ENCODE results near the gene DCTPP1.

The DCTPP1 gene

DNA sequence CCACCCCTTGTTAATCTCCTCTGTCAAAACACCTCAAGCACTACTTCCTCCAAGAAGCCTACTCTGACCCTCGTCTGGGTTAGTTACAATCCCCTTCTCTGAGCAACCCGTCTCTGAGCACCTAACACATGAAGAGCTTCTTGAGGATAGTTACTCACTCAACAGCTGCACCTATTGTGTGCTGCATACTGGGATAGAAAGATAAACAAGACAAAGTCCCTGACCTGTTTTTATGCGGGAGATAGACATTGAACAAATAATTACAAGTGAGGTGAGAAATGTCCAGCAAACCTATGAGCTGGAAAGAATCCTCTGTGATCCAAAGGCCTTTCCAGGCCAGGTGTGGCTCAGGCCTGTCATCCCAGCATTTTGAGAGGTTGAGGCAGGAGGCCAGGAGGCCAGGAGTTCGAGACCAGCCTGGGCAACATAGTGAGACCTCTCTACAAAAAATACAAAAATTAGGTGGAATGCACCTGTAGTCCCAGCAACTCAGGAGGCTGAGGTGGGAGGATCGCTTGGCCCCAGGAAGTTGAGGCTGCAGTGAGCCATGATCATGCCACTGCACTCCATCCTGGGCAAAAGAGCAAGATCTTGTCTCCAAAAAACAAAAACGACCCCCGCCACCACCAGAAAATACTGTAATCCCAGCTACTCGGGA lies 27.9 kb downstream of the DCTPP1 start:
- no peaks in the 10 kb centered on the region for H3K9me2 ChIP-seq (ENCODE audit: low read depth, low read length)
- H2AFZ ChIP-seq (ENCODE audit: low read length), result no peak overlapping the region
- H3K4me3 ChIP-seq (ENCODE audit: low read depth, low read length, poor library complexity, severe bottlenecking), result no peak overlapping the region
- no peak overlapping the region for H3K27ac ChIP-seq (ENCODE audit: low read depth, low read length, poor library complexity, severe bottlenecking)
- no peak overlapping the region for H3K9ac ChIP-seq (ENCODE audit: low read length)
- H4K20me1 ChIP-seq (ENCODE audit: insufficient read depth, low read length), result no peaks in the 10 kb centered on the region
- TF ChIP-seq, protein P1, sequence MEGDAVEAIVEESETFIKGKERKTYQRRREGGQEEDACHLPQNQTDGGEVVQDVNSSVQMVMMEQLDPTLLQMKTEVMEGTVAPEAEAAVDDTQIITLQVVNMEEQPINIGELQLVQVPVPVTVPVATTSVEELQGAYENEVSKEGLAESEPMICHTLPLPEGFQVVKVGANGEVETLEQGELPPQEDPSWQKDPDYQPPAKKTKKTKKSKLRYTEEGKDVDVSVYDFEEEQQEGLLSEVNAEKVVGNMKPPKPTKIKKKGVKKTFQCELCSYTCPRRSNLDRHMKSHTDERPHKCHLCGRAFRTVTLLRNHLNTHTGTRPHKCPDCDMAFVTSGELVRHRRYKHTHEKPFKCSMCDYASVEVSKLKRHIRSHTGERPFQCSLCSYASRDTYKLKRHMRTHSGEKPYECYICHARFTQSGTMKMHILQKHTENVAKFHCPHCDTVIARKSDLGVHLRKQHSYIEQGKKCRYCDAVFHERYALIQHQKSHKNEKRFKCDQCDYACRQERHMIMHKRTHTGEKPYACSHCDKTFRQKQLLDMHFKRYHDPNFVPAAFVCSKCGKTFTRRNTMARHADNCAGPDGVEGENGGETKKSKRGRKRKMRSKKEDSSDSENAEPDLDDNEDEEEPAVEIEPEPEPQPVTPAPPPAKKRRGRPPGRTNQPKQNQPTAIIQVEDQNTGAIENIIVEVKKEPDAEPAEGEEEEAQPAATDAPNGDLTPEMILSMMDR (IDR thresholded peaks at IDR 0.05; ENCODE audit: low read length), result no peak
- TF ChIP-seq EZH2 (IDR thresholded peaks at IDR 0.05; ENCODE audit: borderline replicate concordance, low read length), result no peak
- H3K36me3 ChIP-seq (ENCODE audit: insufficient read depth, low read length), result peaks cover 29% of the 10 kb centered on the region
- no peaks in the 10 kb centered on the region for H3K27me3 ChIP-seq (ENCODE audit: insufficient read depth, low read length)
- H3K4me1 ChIP-seq (ENCODE audit: insufficient read depth, low read length, severe bottlenecking), result peaks cover 18% of the 10 kb centered on the region
- no peaks in the 10 kb centered on the region for H3K79me2 ChIP-seq (ENCODE audit: insufficient read depth, low read length)
- H3K4me2 ChIP-seq (ENCODE audit: low read length), result no peak overlapping the region
- no peaks in the 10 kb centered on the region for H3F3A ChIP-seq (ENCODE audit: insufficient read depth, low read length)
- H3K9me3 ChIP-seq (ENCODE audit: low read length), result no peaks in the 10 kb centered on the region

DNA sequence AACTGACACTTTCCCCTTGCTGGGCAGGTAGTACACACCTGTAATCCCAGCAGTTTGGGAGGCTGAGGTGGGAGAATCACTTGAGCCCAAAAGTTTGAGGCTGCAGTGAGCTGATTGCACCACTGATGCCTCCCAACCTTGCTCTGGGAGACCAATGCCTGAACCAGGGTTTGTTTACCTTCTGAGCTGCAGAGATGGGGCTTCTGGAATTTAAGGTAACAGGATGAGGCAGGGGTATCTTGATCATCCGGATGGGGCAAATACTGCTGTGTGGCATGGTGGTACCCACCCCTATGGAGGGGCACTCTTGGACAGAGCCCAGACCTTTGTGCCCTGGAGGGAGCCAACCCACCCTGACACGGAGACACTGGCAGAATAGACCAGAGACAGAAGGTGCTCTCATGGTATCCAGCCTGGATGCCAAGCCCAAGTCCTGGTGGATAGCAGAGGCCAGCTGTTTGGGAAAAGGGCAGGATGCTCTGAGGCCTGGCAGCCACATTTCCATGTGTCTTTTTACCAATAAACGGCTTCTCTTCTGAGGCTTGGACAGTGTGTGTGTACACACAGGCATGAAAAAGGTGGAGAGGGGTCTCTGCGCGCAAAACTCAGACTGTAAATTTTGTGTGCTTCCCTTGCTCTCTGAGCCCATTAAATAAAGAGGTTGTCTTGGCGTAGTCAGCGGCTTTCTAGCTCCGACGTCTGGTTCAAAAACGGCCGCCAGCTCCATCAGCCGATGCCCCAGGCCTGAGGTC lies 30.2 kb downstream of the DCTPP1 start:
- peaks cover 30% of the 10 kb centered on the region for H3K36me3 ChIP-seq (ENCODE audit: insufficient read depth, low read length)
- H3K27me3 ChIP-seq (ENCODE audit: insufficient read depth, low read length), result no peaks in the 10 kb centered on the region
- no peaks in the 10 kb centered on the region for H3K9me3 ChIP-seq (ENCODE audit: low read length)
- peak overlapping the region; percentile 50 for H3K4me3 ChIP-seq (ENCODE audit: low read depth, low read length, poor library complexity, severe bottlenecking)
- peak overlapping the region; percentile 75 for H3K4me2 ChIP-seq (ENCODE audit: low read length)
- no peaks in the 10 kb centered on the region for H3K79me2 ChIP-seq (ENCODE audit: insufficient read depth, low read length)
- peaks cover 27% of the 10 kb centered on the region for H3K4me1 ChIP-seq (ENCODE audit: insufficient read depth, low read length, severe bottlenecking)
- no peaks in the 10 kb centered on the region for H4K20me1 ChIP-seq (ENCODE audit: insufficient read depth, low read length)
- H3K27ac ChIP-seq (ENCODE audit: low read depth, low read length, poor library complexity, severe bottlenecking), result no peak overlapping the region
- H3F3A ChIP-seq (ENCODE audit: insufficient read depth, low read length), result no peaks in the 10 kb centered on the region
- H2AFZ ChIP-seq (ENCODE audit: low read length), result no peak overlapping the region
- H3K9me2 ChIP-seq (ENCODE audit: low read depth, low read length), result no peaks in the 10 kb centered on the region
- no peak for TF ChIP-seq EZH2 (IDR thresholded peaks at IDR 0.05; ENCODE audit: borderline replicate concordance, low read length)
- TF ChIP-seq, protein P1 (IDR thresholded peaks at IDR 0.05; ENCODE audit: low read length), result no peak
- peak overlapping the region; percentile 24; the same call in 1 of the 2 replicates for H3K9ac ChIP-seq (ENCODE audit: low read length)

DNA sequence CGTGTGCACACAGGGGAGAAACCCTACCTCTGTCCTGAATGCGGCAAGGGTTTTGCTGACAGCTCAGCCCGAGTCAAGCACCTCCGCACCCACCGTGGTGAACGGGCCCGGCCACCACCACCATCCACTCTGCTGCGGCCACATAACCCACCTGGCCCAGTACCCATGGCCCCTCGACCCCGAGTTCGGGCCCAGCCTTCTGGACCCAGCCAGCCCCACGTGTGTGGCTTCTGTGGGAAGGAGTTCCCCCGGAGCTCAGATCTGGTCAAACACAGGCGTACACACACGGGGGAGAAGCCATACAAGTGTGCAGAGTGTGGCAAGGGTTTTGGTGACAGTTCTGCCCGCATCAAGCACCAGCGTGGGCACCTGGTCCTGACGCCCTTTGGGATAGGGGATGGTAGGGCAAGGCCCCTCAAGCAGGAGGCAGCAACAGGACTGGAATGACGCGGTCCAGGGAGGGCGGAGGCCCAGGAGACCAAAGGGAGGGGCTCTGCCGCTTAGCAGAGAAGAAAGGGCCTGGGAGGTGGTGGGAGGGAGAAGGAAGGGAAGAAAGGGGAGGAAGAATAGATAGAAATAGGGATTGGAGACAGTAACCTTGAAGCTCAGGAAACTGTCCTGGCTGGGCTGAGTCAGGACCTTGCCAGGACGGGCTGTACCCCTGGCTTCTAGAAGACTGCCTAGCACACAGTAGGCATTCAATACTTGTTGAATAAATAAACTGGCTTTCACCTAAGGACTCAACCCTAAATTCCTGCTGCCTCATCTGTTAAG lies 31.0 kb downstream of the DCTPP1 start:
- H3K79me2 ChIP-seq (ENCODE audit: insufficient read depth, low read length), result no peaks in the 10 kb centered on the region
- peaks cover 34% of the 10 kb centered on the region for H3K4me1 ChIP-seq (ENCODE audit: insufficient read depth, low read length, severe bottlenecking)
- no peak for TF ChIP-seq EZH2 (IDR thresholded peaks at IDR 0.05; ENCODE audit: borderline replicate concordance, low read length)
- TF ChIP-seq, protein P1 (IDR thresholded peaks at IDR 0.05; ENCODE audit: low read length), result no peak
- no peak overlapping the region for H3K27ac ChIP-seq (ENCODE audit: low read depth, low read length, poor library complexity, severe bottlenecking)
- peaks cover 30% of the 10 kb centered on the region for H3K36me3 ChIP-seq (ENCODE audit: insufficient read depth, low read length)
- no peaks in the 10 kb centered on the region for H4K20me1 ChIP-seq (ENCODE audit: insufficient read depth, low read length)
- H3K4me2 ChIP-seq (ENCODE audit: low read length), result no peak overlapping the region
- no peaks in the 10 kb centered on the region for H3F3A ChIP-seq (ENCODE audit: insufficient read depth, low read length)
- no peak overlapping the region for H3K9ac ChIP-seq (ENCODE audit: low read length)
- no peaks in the 10 kb centered on the region for H3K27me3 ChIP-seq (ENCODE audit: insufficient read depth, low read length)
- H3K9me3 ChIP-seq (ENCODE audit: low read length), result no peaks in the 10 kb centered on the region
- no peak overlapping the region for H2AFZ ChIP-seq (ENCODE audit: low read length)
- no peaks in the 10 kb centered on the region for H3K9me2 ChIP-seq (ENCODE audit: low read depth, low read length)
- H3K4me3 ChIP-seq (ENCODE audit: low read depth, low read length, poor library complexity, severe bottlenecking), result no peak overlapping the region

Measured in OCI-LY1 (cell line).